KG1 (cell line): Measurements from ENCODE around the gene ABR.
"Not testable (repeated sequence)": the region's sequence is repeated elsewhere in the genome, so short reads cannot be mapped to it uniquely, and the experiment has no call there.

Source experiments
- DNase-seq: peaks from one replicate; lab custom pipeline; 2025; lab: John Stamatoyannopoulos, UW

Gene ABR

DNA sequence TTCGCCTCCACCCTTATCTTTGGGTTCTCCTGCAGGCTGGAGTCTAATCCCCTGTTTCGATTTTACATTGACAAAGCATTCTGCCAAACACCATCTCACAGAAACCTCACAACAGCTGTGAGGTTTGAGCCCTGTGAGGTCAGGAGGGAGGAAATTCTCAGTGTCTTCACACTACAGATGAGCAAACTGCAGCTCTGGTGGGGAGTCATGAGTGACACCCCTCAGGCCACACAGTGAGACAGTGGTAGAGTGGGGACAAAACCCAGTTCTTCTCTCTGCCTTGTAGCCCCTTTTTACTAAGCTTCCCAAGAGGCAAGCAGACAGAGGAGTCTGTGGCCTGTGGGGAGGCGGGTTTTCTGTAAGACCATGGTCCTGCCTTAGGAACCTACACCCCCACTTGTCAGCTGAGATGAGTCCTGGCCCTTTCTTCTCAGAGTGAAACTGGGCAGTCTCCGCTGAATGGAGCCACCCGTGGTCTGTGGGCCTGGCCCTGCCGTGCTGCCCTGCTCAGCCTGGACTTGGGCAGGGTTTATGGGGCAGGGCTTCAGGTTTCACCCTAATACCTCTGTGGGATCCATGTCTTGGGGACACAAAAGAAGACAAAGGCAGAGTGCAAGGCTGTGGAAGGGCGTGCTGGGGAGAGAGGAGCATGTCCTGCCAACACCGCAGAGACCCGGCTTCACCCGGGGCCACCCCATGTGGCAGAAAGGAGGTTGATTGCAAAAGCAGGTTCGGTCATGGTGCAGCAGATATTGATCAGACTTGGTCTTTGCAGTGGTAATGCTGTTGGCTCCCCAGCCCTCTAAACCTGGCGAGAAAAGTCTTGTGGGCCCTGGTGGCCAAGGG is 59.0 kb downstream of the ABR start:
- DNase-seq = no peak

DNA sequence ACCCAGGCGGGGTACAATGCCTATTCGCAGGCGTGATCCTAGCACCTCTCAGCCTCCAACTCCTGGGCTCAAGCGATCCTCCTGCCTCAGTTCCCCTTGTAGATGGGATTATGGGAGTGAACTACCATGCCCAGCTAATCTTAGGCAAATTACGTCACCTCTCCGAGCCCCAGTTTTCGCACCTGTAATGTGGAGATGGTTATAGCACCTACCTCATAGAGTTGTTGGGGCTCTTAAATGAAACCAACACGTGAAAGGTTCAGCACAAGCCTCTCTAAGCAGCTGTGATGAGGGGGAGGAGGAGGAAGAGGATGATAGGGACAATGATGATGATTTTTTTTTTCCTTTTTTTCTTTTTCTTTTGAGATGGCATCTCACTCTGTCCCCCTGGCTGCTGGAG is 59.9 kb downstream of the ABR start:
- DNase-seq = no peak

DNA sequence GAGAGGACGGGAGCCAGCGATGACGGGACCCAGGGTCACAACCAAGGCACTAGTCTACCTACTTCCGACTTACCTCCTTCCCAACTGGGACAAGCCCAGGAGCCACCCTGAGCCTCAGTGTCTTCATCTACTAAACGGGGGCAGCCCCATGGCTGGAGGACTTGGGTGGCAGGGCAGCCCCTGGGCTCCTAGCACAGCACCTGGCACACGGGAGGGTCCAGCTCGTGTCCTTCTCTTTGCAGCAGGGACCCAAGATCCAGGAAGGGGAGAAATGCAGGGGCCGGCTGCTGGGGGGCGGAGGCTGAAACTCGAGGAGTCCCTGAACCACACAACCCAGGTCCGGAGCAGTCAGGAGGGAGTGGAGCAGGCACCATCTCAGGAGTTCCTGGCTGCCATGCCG is 63.2 kb downstream of the ABR start:
- DNase-seq = no peak

DNA sequence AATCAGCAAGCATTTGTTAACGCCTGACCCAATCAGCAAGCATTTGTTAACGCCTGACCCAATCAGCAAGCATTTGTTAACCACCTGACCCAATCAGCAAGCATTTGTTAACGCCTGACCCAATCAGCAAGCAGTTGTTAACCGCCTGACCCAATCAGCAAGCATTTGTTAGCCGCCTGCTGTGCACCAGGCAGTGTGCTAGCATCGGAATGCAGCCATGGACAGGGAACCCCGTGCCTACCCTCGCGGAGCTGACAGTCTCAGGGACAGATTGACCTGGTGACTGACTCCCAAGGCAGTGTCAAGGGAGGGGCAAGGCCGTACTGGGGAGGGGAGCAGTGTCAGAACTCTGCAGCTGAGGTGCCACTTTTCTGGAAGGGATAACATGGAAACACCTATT is 66.9 kb downstream of the ABR start:
- no peak for DNase-seq

DNA sequence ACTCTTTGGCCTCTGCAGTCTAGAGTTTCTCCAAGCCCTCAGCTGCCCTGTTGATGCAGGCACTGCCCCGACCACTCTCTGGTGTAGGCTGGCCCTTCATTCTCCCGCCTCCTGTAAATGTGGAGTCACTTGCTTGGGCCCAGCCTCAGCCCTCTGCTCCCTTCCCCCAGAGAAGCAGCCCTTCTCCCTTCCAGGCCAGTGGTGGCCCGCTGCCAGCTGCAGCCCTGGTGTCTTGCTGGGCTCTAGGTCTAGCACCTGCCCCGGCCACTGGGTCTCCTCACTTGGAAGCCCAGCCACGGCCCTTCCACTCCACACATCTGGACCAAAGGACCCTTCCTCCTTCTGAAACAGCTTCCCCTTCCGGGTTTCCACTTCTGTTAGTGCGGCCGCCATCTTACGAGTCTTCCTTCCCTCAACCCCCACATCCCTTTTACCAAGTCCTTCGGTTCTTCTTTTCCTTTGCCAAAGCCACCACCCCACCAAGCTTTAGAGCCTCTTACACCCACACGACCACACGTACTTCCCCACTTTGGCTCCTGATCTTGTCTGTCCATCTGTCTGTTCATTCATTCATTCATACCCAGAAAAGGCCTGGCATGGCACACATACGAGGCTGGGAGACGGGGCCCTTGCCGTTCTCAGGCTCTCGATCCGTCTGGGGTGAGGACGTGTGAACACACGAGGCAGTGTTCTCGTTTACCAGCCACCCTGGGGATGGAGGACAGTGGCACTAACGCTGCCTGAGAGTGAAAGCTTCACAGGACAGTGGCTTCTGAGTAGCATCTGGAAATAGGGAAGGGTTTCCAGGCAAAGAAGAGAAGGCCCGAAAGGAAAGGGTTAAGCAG is 68.0 kb downstream of the ABR start:
- no peak for DNase-seq

DNA sequence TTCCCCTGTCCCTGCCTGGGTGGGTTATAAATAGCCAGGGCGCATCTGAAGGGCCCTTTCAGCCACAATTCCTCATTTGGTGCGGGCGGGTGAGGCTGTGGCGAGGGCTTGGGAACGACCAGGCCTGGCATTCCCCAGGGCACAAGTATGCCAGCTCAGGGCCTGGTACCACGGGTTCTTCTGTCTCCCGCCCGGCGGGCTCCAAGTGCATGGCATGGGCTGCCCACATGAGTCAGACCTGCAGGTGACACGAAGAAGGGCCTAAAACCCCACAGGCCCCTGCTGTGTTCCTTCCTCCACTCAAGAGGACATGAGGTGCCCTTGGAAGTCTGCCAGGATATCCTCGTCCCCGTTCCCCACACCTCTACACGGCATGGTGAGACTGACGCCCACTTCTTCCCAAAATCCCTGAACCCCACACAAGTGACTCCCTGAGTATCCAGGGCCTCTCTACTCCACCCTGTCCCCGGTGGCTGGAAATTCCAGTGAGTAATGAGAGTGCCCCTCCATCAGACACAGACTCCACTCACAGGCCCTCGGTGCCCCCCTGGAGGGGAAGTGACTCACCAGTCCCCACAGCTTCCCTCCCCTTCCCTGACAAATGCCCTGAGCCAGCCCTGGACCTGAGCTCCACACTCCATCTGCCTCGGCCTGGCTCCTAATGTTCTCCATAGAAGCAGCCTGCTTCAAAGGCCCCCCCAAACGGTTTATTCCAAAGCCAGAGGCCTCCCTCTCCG is 68.8 kb downstream of the ABR start:
- no peak for DNase-seq

DNA sequence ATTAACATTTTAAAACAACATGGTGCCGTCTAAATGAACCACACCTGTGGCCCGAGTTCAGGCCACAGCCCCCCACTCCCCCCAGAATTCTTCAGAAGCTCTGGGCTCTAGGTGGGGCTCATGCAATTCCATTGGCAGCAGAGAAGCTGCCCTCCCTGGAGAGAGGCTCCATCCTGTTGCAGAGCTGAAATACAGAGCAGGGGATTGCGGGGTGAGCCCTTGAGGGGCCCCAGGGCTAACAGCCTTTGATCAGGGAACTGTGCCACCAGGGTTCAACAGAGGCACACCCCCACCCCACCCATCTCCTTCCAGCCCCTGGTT is 69.3 kb downstream of the ABR start:
- no peak for DNase-seq

DNA sequence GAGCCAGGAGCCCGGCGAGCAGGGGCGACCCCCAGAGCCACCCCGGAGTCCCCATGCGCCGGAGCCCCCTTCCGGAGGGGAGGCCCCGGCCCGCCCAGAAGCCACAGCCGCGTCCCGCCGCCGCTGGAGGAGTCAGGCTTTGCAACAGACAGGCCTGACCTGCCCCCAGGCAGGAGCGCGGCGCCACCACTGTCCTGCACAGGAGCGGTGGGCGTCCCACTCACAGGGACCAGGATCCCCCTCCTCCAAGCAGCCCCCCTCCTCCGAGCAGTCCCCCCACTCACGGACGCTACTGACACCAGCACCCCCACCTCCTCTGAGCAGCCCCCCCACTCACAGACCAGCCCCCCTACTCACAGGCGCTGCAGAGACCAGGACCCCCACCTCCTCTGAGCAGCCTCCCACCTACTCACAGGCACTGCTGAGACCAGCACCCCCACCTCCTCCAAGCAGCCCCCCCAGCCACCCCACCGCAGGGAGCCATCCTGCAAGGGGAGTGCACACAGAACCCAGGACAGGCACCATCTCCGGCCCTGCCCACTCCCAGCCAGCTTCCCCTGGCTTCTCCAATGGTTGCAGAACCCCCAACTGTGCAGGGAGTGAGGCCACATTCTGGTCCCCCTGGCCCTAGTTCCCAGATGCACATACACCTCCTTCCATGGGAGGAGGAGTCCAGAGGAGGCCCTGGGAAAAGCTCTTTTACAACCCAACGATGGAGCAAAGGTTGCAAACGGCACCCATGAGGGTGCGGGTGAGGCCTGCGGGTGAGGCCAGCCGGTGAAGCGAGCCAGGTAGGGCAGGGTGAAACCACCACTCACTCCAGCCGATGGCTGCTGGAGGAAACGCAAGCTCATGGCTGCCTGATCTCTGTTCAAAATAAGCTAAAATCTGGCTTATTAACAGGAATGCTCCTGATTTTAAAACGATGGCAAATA is 69.9 kb downstream of the ABR start:
- DNase-seq = no peak

DNA sequence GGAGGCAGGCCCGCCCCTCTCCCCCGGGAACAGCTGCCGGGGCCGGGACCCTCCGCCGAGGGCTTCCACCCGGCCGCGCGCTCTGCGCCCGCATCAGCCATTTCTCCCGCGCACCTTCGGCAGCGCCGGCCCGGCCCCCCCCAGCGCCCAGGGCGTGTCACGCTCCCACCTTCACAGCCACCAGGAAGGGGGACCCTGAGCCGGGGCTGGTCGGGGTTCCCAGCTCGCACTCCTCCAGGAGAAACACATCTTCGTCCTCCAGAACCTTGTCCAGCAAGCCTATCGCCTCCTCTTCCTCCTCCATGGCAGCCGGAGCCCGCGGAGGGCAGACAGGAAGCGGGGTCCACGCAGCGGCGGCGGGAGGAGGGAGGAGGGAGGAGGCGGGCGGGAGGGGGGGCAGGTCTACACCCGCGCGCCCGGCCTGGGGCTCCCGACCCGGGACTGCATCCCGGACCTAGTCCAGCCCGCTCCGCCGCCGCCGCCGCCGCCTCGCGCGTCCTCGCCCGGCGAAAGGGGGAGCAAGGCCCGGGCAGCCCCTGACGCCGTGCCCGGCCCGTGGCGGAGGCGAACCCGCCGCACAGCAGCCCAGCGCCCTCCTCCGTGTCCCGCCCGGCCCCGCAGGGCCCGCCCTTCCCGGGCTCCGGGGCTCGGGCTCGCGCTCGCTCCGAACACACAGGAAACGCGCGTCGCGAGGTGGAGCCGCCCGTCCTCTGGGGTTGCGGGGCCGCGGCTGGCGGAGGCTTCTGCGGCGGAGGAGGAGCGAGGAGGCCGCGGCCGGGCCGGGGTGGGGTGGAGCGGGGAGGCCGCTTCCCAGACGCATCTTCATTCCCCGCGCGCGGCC is 70.8 kb downstream of the ABR start:
- DNase-seq = no peak

DNA sequence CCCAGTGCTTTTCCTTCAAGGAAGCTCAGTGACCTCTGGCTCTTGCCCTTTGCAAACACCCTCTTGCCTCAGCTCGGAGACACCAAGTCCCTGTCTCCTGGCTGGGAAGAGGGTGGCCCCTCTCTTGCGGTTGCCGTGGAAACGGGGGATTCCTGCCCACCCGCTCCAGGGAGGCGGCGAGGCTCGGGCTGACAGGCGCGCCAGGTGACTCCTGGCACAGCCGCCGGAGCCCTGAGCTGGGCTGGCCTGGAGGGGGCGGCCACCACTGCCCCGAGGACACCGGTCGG is 71.4 kb downstream of the ABR start:
- no peak for DNase-seq

DNA sequence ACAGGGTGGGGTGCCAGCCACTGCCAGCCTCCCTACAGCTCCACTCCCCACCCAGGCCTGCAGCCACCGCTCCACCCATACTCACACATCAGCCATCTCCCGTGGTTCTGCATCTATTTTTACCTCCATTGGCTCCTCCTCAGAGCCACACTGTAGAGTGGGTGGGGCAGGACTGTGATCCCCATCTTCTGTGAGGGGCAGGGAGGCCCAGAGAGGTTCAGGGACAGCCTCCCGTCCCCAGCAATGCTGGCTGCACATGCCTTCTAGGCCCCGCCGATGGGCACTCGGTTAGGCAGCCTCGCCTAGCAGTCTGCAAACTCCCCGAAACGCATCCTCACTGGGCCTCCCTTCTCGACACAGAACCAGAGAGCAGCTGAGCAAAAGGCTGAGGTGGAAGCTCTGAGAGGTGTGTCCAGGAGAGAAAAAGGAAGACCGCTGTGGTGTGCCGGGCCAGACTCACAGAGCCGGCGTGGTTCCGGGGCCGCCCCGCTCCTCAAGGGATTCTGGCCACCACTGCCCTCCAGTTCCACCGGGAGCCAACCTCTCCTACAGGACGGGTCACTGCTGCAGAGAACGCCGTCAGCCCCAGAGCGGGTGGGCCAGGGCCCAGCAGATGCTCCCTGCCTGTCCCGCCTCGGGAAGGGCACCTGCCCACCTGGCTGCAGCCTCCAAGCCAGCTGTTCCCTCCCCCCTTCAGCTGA is 71.9 kb downstream of the ABR start:
- no peak for DNase-seq

DNA sequence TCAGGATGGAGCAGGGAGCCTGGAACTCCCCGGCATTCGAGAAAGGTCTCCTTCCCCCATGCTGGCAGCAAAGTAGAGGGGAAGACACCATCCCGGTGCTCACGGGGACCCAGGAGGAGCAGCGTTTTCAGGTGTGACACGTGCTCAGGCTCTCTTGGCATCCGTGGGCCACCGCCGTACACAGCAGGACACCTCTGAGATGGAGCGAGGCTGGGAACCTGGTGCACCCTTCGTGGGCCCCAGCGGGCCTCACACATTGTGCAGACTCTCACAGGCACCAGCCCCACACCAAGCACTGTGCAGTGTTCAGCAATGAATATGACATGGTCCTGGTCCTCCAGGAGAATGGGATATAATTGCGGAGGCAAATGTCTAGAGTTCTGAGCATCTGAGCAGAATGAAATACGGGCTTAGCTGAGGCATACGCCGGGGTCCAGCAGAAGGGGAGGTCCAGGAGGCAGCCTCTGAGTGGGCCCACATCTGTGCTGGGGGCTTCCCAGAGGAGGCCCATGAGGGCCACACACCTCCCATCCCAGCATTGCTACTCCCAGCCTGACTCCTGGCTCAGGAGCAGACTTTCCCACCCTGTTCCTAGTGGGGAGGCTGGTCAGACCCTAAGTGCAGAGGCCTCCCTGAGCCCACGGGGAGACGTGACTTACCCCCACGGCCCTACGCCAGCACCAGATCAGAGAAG is 72.6 kb downstream of the ABR start:
- no peak for DNase-seq

DNA sequence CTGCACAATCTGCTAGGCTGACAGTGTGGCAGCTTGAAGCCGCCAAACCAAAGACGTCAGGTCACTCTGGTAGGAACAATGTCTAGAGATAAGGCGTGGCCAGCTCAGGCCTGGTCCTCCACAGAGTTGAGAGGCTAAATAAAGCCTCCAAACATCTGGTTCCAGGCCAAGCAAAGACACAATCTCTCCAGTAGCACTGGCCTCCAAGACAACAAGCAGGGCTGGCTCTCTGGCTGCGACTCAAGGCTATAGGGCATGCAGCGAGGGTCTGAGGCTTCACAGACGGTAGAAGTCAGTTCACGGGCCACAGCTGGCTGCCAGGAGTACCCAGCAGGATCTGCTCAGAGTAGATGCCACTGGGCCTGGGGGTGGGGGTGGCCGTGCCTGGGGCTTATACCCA is 75.6 kb downstream of the ABR start:
- no peak for DNase-seq

DNA sequence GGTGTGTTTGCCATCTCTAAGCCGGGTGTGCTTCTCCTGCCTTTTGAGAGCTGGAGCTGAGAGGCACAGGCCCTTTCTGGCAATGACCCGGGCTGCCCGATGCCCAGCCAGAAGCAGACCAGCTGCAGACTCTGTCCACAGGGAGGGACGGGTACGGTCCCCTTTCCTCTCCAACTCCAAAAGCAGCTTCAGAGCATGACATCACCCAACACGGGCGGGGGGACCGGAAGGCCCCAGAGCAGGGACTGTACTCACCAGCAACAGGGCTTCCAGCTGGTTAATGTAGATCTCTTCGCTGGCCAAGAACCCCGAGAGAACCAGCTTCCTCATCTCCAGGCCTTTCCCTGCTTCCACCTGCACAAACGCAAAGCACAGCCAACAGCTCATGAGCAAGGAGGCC is 79.4 kb downstream of the ABR start:
- DNase-seq = no peak

DNA sequence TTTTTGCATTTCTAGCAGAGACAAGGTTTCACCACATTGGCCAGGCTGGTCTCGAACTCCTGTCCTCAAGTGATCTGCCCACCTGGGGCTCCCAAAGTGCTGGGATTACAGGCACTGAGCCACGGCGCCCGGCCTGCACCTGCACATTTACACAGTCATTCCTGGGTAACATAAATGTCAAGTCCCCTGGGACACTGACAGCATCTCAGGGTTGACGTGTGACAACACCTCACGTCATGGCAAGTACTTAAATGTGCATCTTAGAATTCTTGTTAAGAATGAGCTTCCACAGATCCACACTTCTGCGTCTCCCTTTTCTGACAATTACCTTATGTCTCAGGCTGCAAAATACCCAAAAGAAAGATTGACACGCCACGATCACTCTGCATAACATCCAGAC is 80.5 kb downstream of the ABR start:
- no peak for DNase-seq

DNA sequence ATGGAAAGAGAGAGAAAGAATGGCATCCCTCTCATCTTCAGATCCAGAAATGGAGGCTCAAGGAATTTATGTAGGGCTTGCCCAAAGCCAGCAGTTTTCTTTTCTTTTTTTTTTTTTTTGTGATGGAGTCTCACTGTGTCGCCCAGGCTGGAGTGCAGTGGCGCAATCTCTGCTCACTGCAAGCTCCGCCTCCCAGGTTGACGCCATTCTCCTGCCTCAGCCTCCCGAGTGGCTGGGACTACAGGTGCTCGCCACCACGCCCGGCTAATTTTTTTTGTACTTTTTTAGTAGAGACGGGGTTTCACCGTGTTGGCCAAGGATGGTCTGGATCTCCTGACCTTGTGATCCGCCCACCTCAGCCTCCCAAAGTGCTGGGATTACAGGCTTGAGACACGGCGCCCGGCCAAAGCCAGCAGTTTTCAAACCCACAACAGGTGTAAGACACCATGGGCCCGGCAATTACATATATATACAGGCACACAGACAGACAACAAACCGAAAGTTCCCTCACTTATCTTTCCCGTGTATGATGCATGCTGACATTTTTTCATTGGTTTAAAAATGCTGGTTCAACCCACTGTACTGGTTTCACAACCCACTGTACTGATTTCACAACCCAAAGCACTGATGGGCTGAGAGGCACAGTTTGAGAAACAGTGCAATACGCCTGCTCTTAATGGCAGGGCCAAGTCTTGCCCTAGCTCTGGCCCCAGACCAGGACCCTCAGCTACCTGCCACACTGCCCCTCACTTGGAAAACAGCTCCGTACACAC is 81.6 kb downstream of the ABR start:
- not testable (repeated sequence) for DNase-seq

DNA sequence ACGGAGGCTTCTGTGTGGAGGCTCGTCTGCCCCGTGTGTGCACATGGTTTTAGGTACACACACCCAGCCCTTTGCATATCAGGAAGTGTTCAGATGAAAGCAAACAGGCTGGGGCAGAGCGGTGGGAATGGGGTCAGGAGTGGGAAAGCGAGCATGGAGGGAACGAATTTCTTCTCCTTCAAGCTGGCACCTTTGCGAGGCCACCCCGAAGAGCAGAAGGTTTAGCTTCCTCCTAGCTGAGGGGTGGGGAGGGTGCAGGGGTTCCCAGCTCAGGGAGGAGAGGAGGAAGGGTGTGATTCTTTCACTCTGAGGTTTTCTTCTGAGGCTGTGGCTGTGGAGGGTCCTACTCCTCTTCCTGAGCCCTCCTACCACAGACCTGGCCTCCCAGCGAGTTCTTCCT is 83.6 kb downstream of the ABR start:
- DNase-seq = no peak

DNA sequence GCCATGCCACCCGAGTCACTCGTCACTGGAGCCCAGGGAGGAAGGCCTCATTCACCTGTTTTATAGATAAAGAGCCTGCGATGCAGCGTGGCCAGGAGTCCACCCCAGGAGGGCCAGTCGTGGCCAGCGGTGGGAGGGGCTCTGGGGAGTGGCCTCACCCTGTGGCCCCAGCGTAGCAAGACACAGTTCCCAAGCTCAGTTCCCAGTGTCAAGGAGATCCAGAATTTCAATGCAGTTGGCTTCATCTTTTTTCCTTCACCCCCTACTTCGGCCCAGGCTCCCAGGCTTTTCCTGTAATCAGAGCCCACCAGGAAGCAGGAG is 84.0 kb downstream of the ABR start:
- DNase-seq = no peak
